ENCODE data around the gene TGIF2. TPM values are rescaled to one million over a fixed set of nuclear protein-coding genes. Genes with fewer than 3 reads are reported as not detected.

TGIF2 gene
- total RNA-seq, 6 experiments from 2014 or later, result 3.2 to 7.8 (median 5.9) TPM

DNA sequence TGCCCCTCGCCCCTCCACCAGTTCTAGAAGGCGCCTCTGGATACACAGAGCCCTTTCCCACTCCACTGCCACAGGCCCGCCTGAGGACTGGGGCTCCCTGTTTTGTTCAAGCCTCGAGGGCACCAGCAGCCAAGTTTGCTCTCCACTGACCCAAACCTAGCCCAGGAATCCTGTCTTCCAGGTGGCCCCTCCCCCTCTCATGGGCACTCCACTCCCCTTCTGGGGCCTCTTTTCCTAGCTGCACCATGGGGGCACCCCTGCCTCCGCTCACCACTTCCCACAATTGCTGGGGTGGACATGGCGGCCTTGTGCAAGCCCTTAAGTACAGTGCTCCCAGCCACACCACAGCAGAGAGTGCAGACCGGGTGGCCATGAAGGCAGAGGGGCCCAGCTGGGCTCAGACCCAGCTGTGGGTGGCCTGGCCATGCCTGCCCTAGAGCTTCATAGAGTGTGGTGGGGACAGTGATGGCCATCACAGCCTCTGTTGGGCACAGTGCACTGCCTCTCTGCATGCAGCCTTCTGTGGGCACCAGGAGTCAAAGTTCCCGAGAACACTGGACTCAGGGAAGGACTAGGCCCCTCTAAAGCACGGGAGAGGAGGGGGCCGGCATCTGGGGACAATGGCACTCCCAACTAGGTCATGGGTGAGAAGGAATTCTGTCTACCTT lies 30.7 kb upstream of the TGIF2 start:
- TF ChIP-seq POLR2A (IDR thresholded peaks at IDR 0.05), result no peak
- TF ChIP-seq, protein P1, sequence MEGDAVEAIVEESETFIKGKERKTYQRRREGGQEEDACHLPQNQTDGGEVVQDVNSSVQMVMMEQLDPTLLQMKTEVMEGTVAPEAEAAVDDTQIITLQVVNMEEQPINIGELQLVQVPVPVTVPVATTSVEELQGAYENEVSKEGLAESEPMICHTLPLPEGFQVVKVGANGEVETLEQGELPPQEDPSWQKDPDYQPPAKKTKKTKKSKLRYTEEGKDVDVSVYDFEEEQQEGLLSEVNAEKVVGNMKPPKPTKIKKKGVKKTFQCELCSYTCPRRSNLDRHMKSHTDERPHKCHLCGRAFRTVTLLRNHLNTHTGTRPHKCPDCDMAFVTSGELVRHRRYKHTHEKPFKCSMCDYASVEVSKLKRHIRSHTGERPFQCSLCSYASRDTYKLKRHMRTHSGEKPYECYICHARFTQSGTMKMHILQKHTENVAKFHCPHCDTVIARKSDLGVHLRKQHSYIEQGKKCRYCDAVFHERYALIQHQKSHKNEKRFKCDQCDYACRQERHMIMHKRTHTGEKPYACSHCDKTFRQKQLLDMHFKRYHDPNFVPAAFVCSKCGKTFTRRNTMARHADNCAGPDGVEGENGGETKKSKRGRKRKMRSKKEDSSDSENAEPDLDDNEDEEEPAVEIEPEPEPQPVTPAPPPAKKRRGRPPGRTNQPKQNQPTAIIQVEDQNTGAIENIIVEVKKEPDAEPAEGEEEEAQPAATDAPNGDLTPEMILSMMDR (IDR thresholded peaks at IDR 0.05), result no peak
- H3K27me3 ChIP-seq, result no peaks in the 10 kb centered on the region
- intact Hi-C loops (cut with DNase I), result no loop called here
- DNase-seq, result no peak
- WGBS (ENCODE audit: insufficient coverage, low coverage, low lambda C conversion rate, missing lambda C conversion rate), result no CpG with 5 or more reads among the region's 10 CpGs
- peak overlapping the region; percentile 26 to 81 (median 57) for H3K27ac ChIP-seq
- H3K36me3 ChIP-seq, result no peaks in the 10 kb centered on the region
- no peak for ATAC-seq
- peak overlapping the region; percentile 36 to 44 (median 41) for H3K4me3 ChIP-seq
- no peaks in the 10 kb centered on the region for H3K4me1 ChIP-seq
- no peaks in the 10 kb centered on the region for H3K9me3 ChIP-seq

- WGBS (ENCODE audit: insufficient coverage, low coverage, low lambda C conversion rate, missing lambda C conversion rate), result 69% methylated on average over 6 of the region's 14 CpGs
- peak overlapping the region in 2 of 3 donors; percentile 43 to 81 for H3K27ac ChIP-seq
- peak; percentile 59 to 80 (median 68) for DNase-seq
Observed at GRCh38 chr20:36543184-36544133, 29.9 kb upstream of the TGIF2 start.

DNA sequence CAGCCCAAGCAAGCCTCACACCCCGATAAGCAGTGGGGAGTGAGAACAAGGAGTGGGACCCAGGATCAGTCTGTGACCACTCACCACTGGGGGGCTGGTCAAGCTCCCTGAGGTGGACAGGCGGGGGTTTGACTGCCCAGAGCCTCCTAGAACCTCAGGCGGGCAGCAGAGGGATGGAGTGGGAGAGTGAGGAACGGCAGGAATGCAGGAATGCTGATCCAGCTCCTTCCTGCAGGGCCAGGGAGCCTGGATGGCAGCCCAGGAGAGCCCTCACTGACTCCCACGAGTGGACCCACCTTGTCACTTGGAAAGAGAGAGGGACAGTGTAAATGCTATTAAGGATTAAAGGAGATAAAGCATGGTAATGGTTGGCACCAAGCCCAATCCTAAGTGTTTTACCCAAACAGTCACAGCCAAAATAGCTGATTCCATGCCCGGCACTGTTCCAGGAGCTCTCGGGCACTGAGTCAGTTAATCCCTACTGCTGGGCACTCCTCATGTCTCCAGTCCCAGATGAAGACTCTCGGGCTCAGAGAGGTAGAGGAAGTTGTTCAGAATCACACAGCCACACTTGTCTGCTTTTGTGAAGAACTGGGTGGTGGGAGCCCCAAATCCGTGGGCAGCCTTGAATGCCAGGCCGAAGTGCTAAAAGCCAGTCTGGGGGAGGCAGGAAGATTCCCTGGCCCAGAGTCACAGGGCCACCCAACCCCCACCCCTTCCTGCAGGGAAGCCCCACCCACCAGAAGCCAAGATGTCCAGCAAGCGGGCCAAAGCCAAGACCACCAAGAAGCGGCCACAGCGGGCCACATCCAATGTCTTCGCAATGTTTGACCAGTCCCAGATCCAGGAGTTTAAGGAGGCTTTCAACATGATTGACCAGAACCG lies 29.0 kb upstream of the TGIF2 start:
- H3K27ac ChIP-seq, result no peak overlapping the region
- H3K4me3 ChIP-seq, result no peak overlapping the region
- TF ChIP-seq, protein P1 (IDR thresholded peaks at IDR 0.05), result no peak
- TF ChIP-seq POLR2A (IDR thresholded peaks at IDR 0.05), result no peak
- ATAC-seq (no peak), DNase-seq (no peak)
- intact Hi-C loops (cut with DNase I), result no loop called here
- no peaks in the 10 kb centered on the region for H3K36me3 ChIP-seq
- no peaks in the 10 kb centered on the region for H3K4me1 ChIP-seq
- H3K9me3 ChIP-seq, result no peaks in the 10 kb centered on the region
- H3K27me3 ChIP-seq, result no peaks in the 10 kb centered on the region
- 77% methylated on average over 7 of the region's 15 CpGs for WGBS (ENCODE audit: insufficient coverage, low coverage, low lambda C conversion rate, missing lambda C conversion rate)

More at GRCh38 chr20:36543184-36544133, 29.9 kb upstream of the TGIF2 start:
- ATAC-seq, result peak; percentile 35 to 80 (median 57)
- Histone ChIP-seq H3K27me3 (no peaks in the 10 kb centered on the region), H3K4me1 (no peaks in the 10 kb centered on the region), H3K4me3 (peak overlapping the region in 1 of 3 donors; percentile 36), H3K36me3 (no peaks in the 10 kb centered on the region), H3K9me3 (no peaks in the 10 kb centered on the region)
- no peak for TF ChIP-seq POLR2A (IDR thresholded peaks at IDR 0.05)
- TF ChIP-seq, protein P1 (IDR thresholded peaks at IDR 0.05), result no peak
- intact Hi-C loops (cut with DNase I), result no loop called here

GRCh38 chr20:36546111-36546736 lies 27.2 kb upstream of the TGIF2 start:
- intact Hi-C loops (cut with DNase I), result no loop called here
- Histone ChIP-seq H3K36me3 (no peaks in the 10 kb centered on the region), H3K27me3 (no peaks in the 10 kb centered on the region), H3K4me3 (no peak overlapping the region), H3K4me1 (no peaks in the 10 kb centered on the region), H3K27ac (no peak overlapping the region), H3K9me3 (no peaks in the 10 kb centered on the region)
- ATAC-seq (no peak), DNase-seq (no peak)
- TF ChIP-seq POLR2A (IDR thresholded peaks at IDR 0.05), result no peak
- TF ChIP-seq, protein P1 (IDR thresholded peaks at IDR 0.05), result no peak
- 94% methylated on average over 6 of the region's 14 CpGs for WGBS (ENCODE audit: insufficient coverage, low coverage, low lambda C conversion rate, missing lambda C conversion rate)

Measured in right lobe of liver (tissue), 6 donors.